HPDE6-E6E7 (cell line): ENCODE measurements around the gene LIPK.
"Not testable (repeated sequence)": the region's sequence is repeated elsewhere in the genome, so short reads cannot be mapped to it uniquely, and the experiment has no call there.

Experiments used
- DNase-seq: peaks from one replicate; pipeline ENCODE4 v3.0.0; 2011; ENCODE audit warnings: missing footprints; ENCODE audit errors: extremely low spot score

LIPK gene, protein sequence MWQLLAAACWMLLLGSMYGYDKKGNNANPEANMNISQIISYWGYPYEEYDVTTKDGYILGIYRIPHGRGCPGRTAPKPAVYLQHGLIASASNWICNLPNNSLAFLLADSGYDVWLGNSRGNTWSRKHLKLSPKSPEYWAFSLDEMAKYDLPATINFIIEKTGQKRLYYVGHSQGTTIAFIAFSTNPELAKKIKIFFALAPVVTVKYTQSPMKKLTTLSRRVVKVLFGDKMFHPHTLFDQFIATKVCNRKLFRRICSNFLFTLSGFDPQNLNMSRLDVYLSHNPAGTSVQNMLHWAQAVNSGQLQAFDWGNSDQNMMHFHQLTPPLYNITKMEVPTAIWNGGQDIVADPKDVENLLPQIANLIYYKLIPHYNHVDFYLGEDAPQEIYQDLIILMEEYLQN

DNA sequence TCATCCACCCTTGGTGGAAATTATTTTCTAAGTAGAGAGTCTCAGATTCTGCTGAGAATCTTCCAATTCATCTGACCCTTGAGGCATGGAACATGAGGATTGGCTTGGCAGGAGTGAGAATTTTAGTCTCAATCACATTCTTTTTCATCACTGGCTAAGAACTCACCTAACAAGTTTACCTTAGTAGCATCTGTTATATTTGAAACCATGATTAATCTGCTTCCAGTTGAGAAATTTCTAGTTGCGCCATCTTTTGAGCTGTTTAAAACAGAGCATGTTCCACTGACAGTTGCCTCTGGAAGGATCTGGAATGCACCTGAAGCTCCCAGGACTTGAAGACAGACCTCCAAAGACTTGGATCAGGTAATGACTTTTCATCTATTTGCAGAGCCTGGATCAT, at the start of gene LIPK:
Gene LIPK (plus strand): TSS at position 292 of the 400 bp plus-strand sequence. CDS start 18,295 bp downstream, outside the sequence.
- peak; percentile 13 for DNase-seq

DNA sequence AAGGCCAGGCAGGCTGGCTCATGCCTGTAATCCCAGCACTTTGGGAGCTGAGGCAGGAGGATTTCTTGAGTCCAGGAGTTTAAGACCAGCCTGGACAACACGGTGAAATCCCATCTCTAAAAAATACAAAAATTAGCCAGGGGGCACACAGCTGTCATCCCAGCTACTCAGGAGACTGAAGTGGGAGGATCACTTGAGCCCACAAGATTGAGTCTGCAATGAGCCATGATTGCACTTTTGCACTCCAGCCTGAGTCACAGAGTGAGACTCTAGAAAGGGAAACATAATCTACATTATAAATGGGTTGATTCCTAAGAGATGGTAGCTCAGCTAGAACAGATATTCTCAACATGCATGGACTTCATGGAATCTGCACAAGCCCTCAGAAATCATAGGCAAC, 48.1 kb upstream of the LIPK start:
- no peak for DNase-seq

DNA sequence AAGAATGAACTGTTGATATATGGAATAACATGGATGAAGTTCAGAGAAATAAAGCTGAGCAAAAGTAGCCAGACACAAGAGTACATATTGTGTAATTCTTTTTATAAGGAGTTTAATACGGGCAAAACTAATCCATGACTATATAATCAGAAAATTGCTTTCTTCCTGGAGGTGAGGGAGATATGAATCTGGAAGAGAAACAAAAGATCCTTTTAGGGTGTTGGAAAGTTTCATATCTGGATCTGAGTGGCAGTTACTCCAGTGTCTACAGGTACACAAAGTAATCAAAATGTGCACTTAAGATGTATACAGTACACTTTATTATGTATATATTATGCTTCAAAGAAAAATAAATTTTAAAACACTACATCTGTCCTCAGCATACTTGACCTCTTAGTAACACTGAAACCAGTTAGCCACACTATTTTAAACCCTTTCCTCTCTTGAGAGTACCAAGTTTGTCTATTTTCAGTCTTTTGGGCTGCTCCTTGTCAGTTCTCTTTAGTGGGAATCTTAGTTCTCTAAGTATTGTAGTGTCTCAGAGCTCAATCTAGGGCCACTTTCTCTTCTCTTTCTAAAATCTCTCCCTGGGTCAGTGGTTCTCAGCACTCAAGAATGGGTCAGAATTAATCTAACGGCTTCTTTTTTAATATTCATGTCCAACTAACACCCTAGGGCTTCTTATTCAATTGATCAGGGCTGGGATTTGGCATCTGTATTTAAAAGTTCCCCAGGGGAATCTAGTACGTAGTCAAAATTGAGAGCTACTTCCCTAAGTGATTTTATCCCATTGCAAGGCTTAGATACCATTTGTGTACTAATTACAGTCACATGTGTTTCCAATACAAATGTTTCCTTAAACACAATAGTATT, 46.1 kb upstream of the LIPK start:
- DNase-seq: no peak

DNA sequence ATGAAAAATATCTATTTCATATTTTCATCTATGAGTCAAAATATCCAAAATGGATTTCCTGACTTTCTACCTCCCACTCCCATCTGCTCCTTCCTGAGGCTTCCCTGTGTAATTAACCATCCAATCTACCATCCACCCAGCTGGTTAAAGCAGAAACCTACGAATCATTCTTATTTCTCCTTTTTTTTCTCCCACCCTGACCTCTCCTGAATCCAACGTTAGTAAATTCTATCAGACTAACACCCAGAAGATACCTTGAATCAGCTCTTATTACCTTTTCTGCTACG, 45.5 kb upstream of the LIPK start:
- DNase-seq: no peak

DNA sequence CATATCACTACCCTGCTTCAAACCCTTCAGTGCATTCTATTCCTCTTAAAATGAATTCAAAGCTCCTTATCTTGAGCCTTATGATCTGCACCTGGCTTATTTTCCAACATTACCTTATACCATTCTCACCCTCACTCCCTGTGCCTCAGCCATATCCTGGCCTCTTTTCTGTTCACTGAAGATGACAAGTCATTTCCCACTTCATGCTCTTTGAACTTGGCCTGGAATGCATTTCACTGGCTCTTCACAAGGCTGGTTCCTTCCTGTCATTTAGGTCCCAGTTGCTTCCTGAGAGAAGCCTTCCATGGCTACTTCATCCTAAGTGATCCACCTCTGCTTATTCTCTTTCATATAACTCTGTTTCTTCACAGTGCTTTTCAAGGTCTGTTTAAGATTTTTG, 45.0 kb upstream of the LIPK start:
- no peak for DNase-seq

DNA sequence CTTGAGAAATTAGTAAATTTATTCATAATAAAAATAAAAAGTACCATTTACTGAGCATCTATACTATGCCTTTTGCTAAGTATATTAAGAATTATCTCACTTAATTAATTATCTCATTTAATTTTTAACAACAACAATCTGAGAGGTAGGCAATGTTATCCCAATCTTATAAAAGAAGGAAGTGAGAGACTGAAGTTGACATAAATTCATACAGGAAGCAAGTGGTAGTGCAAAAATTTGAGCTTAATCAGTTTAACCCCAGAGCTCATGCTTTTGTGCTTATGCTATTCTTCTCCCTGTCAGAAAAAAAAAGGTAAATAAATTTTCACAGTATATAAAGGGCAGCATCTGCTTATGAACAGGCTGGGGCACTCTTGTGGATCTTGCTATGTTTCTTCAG, 44.5 kb upstream of the LIPK start:
- no peak for DNase-seq

DNA sequence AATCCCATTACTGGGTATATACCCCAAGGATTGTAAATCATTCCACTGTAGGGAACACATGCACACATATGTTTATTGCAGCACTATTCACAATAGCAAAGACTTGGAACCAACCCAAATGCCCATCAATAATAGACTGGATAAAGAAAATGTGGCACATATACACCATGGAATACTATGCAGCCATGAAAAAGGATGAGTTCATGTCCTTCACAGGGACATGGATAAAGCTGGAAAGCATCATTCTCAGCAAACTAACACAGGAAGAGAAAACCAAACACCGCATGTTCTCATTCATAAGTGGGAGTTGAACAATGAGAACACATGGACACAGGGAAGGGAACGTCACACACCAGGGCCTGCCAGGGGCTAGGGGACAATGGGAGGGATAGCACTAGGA, 42.9 kb upstream of the LIPK start:
- DNase-seq: not testable (repeated sequence)

DNA sequence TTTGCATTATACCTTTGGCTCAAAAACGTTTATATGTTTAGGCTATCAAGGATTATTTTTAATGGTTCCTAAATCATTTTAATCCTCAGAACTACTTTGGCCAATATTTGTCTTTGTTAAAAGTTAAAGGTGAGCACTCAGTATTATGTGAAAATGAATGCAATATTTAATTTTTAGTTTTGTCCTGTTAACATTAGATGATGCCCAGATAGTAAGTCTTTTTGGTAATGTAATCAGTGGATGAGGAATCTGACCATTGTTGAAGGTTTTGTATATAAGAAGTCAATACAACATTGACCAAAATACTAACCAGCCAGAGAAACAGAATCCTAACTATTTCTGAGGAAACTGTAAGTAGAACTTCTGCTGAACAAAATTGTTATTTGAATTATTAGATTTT, 41.9 kb upstream of the LIPK start, which contains the start of gene LIPF:
Gene LIPF (plus strand): TSS at position 301 of the 400 bp plus-strand sequence. CDS start 2,856 bp downstream, outside the sequence.
- no peak for DNase-seq

DNA sequence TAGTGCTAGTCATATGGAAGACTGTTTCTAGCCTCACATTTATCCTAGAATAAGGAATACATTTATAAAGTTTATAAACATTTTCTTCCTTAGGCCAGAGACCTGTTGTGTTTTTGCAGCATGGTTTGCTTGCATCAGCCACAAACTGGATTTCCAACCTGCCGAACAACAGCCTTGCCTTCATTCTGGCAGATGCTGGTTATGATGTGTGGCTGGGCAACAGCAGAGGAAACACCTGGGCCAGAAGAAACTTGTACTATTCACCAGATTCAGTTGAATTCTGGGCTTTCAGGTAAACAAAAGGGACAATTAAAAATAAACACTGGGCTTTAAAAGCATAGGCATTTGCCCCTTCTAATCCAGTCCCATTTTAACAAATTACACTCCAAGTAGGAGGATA, 37.6 kb upstream of the LIPK start:
- no peak for DNase-seq

DNA sequence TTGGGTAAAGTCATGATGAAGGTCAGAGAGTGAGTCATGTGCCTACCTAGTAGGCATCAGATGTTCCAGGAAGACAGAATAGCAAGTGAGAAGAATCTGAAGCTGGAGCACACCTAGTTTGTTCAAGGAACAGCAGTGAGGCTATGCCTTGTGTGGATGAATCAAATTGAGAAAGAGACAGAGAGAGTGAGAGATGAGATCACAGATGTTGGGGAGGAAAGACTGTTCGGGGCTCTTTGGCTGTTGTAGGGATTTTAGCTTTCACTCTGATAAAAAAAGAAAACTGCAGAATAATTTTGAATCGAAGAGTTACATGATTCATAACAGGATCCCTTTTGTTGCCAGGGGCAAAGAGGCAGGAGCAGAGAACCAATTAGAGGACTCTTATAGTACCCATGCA, 35.6 kb upstream of the LIPK start:
- DNase-seq: no peak

DNA sequence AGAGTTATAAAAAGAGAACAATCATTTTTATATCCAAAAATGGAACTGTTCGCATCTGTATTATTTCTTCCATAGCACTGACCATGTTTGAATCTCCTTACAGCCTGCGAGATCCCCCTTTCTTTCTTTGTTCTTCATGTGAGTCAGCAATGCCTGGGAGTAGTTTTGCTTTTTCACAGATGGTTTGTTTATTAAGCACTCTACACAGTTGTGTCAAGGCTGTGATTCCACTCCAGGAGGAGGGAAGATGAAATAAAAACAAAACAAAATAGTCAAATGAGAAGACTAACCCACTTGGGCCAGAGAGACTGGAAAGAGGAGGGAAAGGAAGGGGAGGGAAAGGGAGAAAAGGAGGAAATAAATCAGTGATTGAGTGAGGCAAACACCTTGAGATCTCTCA, 34.0 kb upstream of the LIPK start:
- no peak for DNase-seq

DNA sequence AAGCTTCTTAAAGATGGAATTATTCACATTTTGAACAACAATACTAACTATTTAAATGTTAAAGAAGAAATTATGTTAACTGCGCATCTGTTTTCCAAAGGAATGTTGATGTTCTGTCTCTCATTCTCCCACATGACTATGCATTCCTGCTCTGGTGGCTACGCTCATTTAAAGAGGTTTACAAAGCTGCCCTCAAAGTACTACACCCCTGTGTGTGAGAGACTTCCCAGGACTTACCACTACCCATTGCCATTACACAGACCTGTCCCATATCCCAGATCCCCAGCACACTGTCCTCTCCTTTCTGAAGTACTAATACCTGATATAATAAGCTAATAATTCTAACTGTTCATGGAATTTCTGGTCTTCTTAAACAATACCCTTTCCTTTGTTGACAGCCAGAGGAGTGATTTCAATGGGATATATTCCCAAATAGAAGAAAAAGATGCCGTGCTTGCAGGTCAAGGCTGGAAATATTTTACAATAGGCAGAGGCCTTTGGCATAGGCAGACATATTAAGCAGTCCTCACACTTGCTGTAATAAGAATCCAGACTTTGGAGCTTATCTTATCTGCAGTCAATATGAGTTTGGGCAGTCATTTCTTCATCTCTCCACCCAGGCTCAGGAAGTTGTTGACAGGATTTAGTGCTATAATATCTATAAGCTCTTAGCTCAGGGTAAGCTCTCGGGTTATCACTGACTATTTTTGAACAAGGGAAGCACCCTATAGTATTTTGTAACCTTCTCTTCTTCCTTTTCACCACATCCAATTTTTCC, 29.6 kb upstream of the LIPK start:
- no peak for DNase-seq

DNA sequence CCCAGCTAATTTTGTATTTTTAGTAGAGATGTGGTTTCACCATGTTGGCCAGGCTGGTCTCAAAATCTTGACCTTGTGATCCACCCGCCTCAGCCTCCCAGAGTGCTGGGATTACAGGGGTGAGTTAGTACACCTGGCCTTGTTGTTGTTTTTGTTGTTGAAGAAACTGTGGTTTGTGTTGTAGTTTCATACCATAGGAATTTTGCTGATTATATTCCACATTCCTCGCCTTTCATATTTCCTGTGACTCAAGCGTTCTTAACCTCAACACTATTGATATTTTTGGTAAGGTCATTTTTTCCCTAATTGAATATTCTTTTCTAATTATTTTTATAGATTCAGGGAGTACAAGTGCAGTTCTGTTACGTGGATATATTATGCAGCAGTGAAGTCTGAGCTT, 25.1 kb upstream of the LIPK start:
- DNase-seq: no peak

DNA sequence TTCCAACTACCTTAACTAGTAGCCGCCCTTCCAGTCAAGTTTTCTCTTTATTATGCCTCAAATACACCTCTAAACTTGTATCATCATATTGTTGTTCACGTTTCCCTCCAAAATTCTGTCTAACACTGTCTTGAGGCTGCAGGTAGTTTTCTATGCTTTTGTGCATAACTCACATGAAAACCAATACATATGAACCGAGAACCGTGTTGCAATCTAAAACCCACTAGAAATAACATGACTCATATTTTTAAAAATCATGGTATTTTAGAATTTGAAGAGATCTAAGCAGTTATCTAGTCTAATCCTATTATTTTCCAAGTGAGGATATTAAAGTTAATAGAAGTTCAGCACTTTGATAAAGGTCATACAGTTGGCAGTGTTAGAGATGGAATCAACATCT, 23.6 kb upstream of the LIPK start:
- DNase-seq: no peak

DNA sequence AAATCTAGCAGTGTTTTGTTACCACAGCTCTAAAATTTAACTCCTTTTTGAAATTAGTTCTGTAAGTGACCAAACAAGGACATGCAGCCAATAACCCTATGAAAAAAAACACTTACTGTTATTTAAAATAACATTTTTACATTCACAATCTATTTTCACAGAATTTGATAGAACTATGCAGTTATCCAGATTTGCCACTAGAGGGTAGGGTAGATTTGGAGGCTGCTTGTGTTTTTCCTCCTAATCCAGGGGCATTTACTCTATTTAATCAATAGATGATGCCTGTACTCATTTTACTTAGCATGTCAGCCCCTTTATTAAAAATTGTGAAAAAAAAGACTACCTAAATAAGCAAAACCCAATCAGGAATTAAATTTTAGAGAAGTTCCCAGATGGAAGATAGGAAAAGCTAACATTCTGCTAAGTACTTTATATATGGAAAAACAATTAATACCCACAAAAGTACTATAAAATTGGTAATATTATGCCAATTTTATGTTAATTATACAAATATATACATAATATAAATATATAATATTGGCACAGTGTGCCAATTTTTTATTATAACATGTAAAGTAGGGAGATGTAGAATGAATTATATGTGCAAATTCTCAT, 18.1 kb upstream of the LIPK start:
- peak; percentile 19 for DNase-seq

DNA sequence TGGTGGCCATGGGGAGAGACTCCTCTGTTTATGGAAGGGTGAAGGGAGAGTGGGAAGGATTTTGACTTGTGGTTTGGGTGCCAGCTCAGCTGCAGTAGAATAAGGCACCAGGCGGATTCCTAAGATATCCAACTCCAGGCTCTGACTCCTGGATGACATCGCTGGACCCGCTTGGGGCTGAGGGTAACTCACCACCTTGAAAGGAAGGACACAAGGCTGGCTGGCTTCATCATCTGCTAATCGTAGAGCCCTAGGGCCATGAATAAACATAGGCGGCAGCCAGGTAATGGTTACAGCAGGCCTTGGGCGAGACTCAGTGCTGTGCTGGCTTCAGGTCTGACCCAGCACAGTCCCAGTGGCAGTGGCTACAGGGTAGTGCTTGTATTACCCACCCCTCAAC, 16.7 kb upstream of the LIPK start:
- no peak for DNase-seq

DNA sequence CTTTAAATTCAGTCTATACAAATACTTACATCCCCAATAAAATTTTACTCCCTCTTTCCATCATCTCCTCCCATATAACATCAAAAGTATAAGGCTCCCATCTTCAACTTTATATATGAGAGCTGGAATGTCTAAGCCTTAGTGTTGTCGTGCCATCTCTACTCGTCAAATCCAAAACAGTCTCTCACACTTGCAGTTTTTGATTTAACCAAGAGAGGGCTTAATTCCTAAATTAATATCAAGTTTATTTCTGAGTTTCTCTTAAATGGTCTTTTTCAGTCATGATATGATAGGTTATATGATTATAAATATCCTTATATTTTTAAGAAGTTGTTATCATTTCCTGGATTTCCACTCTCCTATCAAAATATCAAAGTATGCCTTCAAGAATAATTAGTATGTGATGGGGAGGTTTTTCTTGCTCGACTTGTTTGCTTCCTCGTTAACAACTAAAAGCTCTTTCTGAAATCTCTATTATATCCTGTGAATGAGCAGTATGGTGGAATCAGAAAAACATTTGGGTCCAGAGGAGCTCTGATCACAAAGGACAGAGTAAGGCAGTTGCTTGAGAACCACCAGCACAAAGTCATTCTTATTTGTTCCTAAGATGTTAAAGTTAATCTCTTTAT, 12.5 kb upstream of the LIPK start:
- DNase-seq: no peak

DNA sequence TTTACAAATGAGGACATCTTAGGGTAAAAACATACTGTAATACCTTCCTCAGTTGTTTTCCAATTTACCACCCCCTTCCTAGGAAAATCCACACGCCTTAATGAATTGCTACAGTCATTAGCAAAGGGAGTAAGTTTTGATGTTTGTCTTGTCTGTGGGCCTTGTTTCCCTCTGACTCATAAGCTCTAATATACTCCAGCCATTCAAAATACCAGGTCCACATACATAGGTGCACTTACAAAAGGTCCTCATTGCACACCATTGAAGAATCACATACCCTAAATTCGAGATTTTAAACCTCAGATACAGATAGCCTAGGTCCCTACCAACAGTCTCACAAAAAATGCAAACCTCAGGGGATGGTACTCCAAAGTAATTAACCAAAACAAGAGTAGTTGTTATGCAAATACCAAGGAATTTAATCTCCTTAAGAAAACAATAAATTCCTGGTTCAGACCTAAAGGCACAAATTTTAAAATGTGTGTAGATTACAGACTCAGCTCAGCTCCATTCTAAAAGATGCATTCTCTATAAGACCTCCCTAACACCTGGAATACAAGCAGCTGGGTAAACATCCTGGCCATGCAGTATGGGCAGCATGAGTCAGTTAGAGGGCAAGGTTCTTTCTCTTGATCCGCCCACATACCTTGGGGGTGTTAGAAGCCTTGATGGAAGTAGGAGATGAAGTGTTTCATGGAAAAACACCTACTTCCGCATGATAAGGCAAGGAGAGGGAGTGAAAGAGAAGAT, 3.0 kb upstream of the LIPK start:
- peak; percentile 72 for DNase-seq

DNA sequence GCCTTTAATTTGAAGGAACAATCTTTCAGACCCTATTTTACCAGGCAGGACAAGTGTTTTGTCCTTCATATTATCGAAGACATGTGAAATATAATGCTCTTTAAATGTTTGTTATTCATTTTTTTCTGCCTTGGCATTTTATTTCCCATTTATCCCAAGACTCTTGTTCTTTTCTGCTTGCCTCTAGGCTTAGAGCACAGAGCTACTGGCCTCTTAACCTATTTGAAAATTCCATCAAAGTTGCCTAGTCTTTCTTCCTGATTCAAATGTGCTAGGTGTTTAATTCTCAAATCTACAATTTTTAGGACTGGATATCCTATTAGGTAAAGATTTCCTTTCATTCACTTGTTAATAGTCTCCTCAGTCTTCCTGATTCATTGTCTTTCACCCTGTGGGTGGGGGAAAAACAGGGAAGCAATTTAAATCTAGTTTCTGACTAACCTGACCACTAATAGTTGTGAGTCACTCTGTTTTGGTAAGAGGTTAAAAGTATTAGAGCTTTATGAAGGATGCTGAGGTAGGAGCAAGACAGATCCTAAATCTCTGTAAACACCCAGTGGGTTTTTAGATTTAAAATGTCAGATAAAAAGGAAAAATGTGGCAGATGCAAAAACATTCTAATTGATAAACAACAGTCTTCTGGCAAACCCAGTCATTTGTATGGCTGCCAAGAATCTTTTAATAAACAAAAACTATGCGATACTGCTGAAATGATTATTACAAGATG, 1.5 kb downstream of the LIPK start:
- peak; percentile 62 for DNase-seq

DNA sequence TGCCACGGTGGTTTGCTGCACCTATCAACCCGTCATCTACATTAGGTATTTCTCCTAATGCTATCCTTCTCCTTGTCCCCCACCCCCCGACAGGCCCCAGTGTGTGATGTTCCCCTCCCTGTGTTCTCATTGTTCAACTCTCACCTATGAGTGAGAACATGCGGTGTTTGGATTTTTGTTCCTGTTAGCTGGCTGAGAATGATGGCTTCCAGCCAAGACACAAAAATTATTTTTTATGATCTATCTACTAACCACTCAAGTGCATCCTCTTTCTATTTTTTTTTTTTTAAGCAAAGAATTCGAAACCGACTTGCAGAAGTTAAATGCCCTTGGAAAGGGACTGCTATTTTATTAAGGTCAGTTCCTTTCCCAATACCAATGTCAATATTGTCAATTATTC, 3.3 kb downstream of the LIPK start:
- not testable (repeated sequence) for DNase-seq
